ENCODE measurements around the gene NRK. TPM values are rescaled to one million over a fixed set of nuclear protein-coding genes. Genes with fewer than 3 reads are reported as not detected.
A peak's percentile ranks its signal among the peaks of the same experiment; 100 is the strongest.
"Not testable (repeated sequence)": the region's sequence is repeated elsewhere in the genome, so short reads cannot be mapped to it uniquely, and the experiment has no call there.

Gene NRK, protein sequence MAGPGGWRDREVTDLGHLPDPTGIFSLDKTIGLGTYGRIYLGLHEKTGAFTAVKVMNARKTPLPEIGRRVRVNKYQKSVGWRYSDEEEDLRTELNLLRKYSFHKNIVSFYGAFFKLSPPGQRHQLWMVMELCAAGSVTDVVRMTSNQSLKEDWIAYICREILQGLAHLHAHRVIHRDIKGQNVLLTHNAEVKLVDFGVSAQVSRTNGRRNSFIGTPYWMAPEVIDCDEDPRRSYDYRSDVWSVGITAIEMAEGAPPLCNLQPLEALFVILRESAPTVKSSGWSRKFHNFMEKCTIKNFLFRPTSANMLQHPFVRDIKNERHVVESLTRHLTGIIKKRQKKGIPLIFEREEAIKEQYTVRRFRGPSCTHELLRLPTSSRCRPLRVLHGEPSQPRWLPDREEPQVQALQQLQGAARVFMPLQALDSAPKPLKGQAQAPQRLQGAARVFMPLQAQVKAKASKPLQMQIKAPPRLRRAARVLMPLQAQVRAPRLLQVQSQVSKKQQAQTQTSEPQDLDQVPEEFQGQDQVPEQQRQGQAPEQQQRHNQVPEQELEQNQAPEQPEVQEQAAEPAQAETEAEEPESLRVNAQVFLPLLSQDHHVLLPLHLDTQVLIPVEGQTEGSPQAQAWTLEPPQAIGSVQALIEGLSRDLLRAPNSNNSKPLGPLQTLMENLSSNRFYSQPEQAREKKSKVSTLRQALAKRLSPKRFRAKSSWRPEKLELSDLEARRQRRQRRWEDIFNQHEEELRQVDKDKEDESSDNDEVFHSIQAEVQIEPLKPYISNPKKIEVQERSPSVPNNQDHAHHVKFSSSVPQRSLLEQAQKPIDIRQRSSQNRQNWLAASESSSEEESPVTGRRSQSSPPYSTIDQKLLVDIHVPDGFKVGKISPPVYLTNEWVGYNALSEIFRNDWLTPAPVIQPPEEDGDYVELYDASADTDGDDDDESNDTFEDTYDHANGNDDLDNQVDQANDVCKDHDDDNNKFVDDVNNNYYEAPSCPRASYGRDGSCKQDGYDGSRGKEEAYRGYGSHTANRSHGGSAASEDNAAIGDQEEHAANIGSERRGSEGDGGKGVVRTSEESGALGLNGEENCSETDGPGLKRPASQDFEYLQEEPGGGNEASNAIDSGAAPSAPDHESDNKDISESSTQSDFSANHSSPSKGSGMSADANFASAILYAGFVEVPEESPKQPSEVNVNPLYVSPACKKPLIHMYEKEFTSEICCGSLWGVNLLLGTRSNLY (N-terminal part only)
- 0.53 TPM for total RNA-seq
- long read RNA-seq = 0 reads

GRCh38 chrX:105822138-105823091 is at the start of gene NRK:
NRK (plus strand) TSS chrX:105822539; CDS start chrX:105822846, 307 bp downstream.
- Histone ChIP-seq H3K27ac (no peak within 1 kb of the TSS), H3K27me3 (ENCODE audit: low read depth) (peaks cover 7% of the 10 kb centered on the region), H3K36me3 (no peaks in the 10 kb centered on the region), H3K4me1 (no peaks in the 10 kb centered on the region), H3K9me3 (no peaks in the 10 kb centered on the region), H3K4me3 (peak within 1 kb of the TSS; percentile 40)
- intact Hi-C loops (cut with DNase I) = no loop called here
- DNase-seq (no peak), ATAC-seq (peak; percentile 38 to 61)
- TF ChIP-seq, protein P1, sequence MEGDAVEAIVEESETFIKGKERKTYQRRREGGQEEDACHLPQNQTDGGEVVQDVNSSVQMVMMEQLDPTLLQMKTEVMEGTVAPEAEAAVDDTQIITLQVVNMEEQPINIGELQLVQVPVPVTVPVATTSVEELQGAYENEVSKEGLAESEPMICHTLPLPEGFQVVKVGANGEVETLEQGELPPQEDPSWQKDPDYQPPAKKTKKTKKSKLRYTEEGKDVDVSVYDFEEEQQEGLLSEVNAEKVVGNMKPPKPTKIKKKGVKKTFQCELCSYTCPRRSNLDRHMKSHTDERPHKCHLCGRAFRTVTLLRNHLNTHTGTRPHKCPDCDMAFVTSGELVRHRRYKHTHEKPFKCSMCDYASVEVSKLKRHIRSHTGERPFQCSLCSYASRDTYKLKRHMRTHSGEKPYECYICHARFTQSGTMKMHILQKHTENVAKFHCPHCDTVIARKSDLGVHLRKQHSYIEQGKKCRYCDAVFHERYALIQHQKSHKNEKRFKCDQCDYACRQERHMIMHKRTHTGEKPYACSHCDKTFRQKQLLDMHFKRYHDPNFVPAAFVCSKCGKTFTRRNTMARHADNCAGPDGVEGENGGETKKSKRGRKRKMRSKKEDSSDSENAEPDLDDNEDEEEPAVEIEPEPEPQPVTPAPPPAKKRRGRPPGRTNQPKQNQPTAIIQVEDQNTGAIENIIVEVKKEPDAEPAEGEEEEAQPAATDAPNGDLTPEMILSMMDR (IDR thresholded peaks at IDR 0.05) = no peak

DNA sequence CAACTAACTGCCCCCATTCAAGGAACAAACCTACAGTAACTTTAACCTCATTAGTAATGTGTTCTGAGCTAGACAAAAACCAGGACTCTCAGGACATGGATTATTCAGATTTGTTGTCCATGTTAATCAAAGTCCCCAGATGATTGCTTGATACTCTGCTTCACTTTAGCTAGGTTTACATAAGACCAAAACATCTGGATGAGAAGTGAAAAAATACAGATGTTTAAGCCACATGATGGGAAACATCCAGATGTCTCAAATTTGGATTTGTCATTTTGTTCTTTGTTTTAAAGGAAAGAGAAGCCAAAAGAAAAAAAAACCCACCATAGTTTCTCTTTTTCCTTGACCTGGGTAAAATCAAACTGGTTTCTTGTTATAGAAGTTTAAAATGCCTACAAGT is 48.5 kb upstream of the NRK start:
- Histone ChIP-seq H3K4me1 (no peaks in the 10 kb centered on the region), H3K4me3 (no peak overlapping the region), H3K36me3 (no peaks in the 10 kb centered on the region), H3K9me3 (no peaks in the 10 kb centered on the region), H3K27me3 (ENCODE audit: low read depth) (no peaks in the 10 kb centered on the region), H3K27ac (no peak overlapping the region)
- intact Hi-C loops (cut with DNase I) = no loop called here
- TF ChIP-seq, protein P1 (IDR thresholded peaks at IDR 0.05) = no peak
- no peak for ATAC-seq
- DNase-seq = no peak

GRCh38 chrX:105775679-105776078 is 46.7 kb upstream of the NRK start:
- TF ChIP-seq, protein P1 (IDR thresholded peaks at IDR 0.05) = no peak
- H3K27me3 ChIP-seq (ENCODE audit: low read depth) = no peaks in the 10 kb centered on the region
- intact Hi-C loops (cut with DNase I) = no loop called here
- no peak overlapping the region for H3K4me3 ChIP-seq
- no peaks in the 10 kb centered on the region for H3K36me3 ChIP-seq
- DNase-seq = no peak
- H3K27ac ChIP-seq = no peak overlapping the region
- H3K9me3 ChIP-seq = no peaks in the 10 kb centered on the region
- no peaks in the 10 kb centered on the region for H3K4me1 ChIP-seq
- ATAC-seq = no peak

- intact Hi-C loops (cut with DNase I) = no loop called here
- H3K27me3 ChIP-seq (ENCODE audit: low read depth) = no peaks in the 10 kb centered on the region
- ATAC-seq = no peak
- TF ChIP-seq, protein P1 (IDR thresholded peaks at IDR 0.05) = no peak
- H3K9me3 ChIP-seq = no peaks in the 10 kb centered on the region
- no peak overlapping the region for H3K27ac ChIP-seq
- no peaks in the 10 kb centered on the region for H3K4me1 ChIP-seq
- H3K36me3 ChIP-seq = no peaks in the 10 kb centered on the region
- H3K4me3 ChIP-seq = no peak overlapping the region
- DNase-seq = no peak
These were observed 40.5 kb upstream of the NRK start for GRCh38 chrX:105781804-105782203.

DNA sequence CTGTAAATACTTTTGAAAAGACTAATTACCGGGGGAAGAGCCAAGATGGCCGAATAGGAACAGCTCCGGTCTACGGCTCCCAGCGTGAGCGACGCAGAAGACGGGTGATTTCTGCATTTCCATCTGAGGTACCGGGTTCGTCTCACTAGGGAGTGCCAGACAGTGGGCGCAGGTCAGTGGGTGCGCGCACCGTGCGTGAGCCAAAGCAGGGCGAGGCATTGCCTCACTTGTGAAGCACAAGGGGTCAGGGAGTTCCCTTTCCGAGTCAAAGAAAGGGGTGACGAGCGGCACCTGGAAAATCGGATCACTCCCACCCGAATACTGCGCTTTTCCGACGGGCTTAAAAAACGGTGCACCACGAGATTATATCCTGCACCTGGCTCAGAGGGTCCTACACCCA is 25.5 kb upstream of the NRK start:
- H3K4me3 ChIP-seq; ATAC-seq; H3K27ac ChIP-seq; H3K36me3 ChIP-seq; H3K9me3 ChIP-seq; H3K4me1 ChIP-seq; intact Hi-C loops (cut with DNase I); DNase-seq; H3K27me3 ChIP-seq (ENCODE audit: low read depth): not testable (repeated sequence)

All from lower lobe of right lung (tissue), 2 donors.